OCI-LY3 (cell line): ENCODE results near the gene CNOT10.
"Not testable (repeated sequence)": the region's sequence is repeated elsewhere in the genome, so short reads cannot be mapped to it uniquely, and the experiment has no call there.

Experiments
- H2AFZ ChIP-seq: fragments of 200-600, 300-600 bp; shearing (Covaris generic); 2 replicates; pipeline ENCODE4 v1.6.0; 2014; ENCODE audit warnings: antibody characterized with exemption, low read depth, low read length
- H3K27ac ChIP-seq: fragments of 200-600, 300-600 bp; sonication (generic); 2 replicates; pipeline ENCODE4 v1.5.1; 2014; ENCODE audit warnings: mild to moderate bottlenecking, low read length, moderate library complexity, mixed read lengths
- H3K27me3 ChIP-seq: fragments of 200-600, 300-600 bp; sonication (generic); 2 replicates; pipeline ENCODE4 v1.6.1; 2014; ENCODE audit warnings: low read depth, low read length, mixed read lengths
- H3K36me3 ChIP-seq: fragments of 200-600, 300-600 bp; sonication (generic); replicated peaks from 2 replicates; pipeline ENCODE3; 2014; ENCODE audit warnings: low read depth, low read length, mixed read lengths
- H3K4me1 ChIP-seq: fragments of 300-600, 200-600 bp; sonication (generic); 2 replicates; pipeline ENCODE4 v1.6.1; 2014; ENCODE audit warnings: low read length, mixed read lengths
- H3K4me2 ChIP-seq: fragments of 200-600, 300-600 bp; sonication (generic); 2 replicates; pipeline ENCODE4 v1.6.1; 2014; ENCODE audit warnings: low read length, mixed read lengths
- H3K4me3 ChIP-seq: fragments of 300-600, 200-600 bp; sonication (generic); 2 replicates; pipeline ENCODE4 v1.5.1; 2014; ENCODE audit warnings: antibody characterized with exemption, mild to moderate bottlenecking, low read length, moderate library complexity
- H3K79me2 ChIP-seq: fragments of 300-600, 200-600 bp; shearing (Covaris generic); 2 replicates; pipeline ENCODE4 v1.6.1; 2014; ENCODE audit warnings: mild to moderate bottlenecking, low read length, mixed read lengths
- H3K9ac ChIP-seq: fragments of 300-600, 200-600 bp; shearing (Covaris generic); 2 replicates; pipeline ENCODE4 v1.6.0; 2014; ENCODE audit warnings: mild to moderate bottlenecking, low read length, moderate library complexity
- H3K9me3 ChIP-seq: fragments of 200-600, 300-600 bp; shearing (Covaris generic); 2 replicates; pipeline ENCODE4 v1.6.1; 2014; ENCODE audit warnings: low read length, mixed read lengths; ENCODE audit not compliant: insufficient read depth
- H4K20me1 ChIP-seq: fragments of 200-600, 300-600 bp; sonication (generic); 2 replicates; pipeline ENCODE4 v1.6.1; 2016; ENCODE audit warnings: low read length, mixed read lengths; ENCODE audit not compliant: insufficient read depth
- CTCF ChIP-seq: fragments of 200-600, 300-600 bp; sonication (generic); IDR thresholded peaks from 2 replicates; pipeline ENCODE4 v1.5.1; 2014; ENCODE audit warnings: antibody characterized with exemption, low read length, low read depth
- EZH2phosphoT487 ChIP-seq: fragments of 200-600 bp; shearing (Covaris generic); IDR thresholded peaks from 2 replicates; pipeline ENCODE4 v1.6.1; 2018; ENCODE audit warnings: antibody characterized with exemption, mixed run types, low read depth

CNOT10 gene

DNA sequence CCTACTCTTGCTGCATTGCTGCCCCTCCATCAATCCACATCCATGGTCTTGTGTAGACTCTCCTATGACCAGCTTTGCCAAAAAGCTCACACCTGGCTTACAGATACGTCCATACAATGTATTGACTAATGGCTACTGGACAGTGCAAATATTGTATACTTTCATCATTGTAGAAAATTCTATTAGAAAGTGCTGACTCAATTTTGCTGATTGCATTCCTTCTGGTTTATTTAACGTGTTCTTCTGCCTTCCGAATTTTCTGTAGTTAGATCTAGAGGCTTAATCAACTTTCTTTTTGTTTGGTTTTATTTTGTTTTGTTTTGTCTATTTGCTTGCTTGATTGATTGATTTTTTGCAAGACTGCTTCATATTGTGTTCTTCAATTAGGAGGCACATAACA, 29.8 kb upstream of the CNOT10 start:
- no peak for TF ChIP-seq EZH2phosphoT487
- no peak for TF ChIP-seq CTCF
- no peak overlapping the region for H3K4me3 ChIP-seq
- no peaks in the 10 kb centered on the region for H3K79me2 ChIP-seq
- no peak overlapping the region for H3K27ac ChIP-seq
- H3K4me2 ChIP-seq = no peak overlapping the region
- peaks cover 4% of the 10 kb centered on the region for H3K4me1 ChIP-seq
- H3K9me3 ChIP-seq = no peaks in the 10 kb centered on the region
- no peak overlapping the region for H3K9ac ChIP-seq
- no peak overlapping the region for H2AFZ ChIP-seq
- H3K36me3 ChIP-seq = no peaks in the 10 kb centered on the region
- H4K20me1 ChIP-seq = no peaks in the 10 kb centered on the region
- peaks cover 16% of the 10 kb centered on the region; the same call in 1 of the 2 replicates for H3K27me3 ChIP-seq

- no peak for TF ChIP-seq EZH2phosphoT487
- no peak for TF ChIP-seq CTCF
- H3K4me3 ChIP-seq = no peak overlapping the region
- H3K79me2 ChIP-seq = no peaks in the 10 kb centered on the region
- no peak overlapping the region for H3K9ac ChIP-seq
- H3K4me2 ChIP-seq = no peak overlapping the region
- peaks cover 16% of the 10 kb centered on the region; the same call in 1 of the 2 replicates for H3K27me3 ChIP-seq
- H4K20me1 ChIP-seq = no peaks in the 10 kb centered on the region
- no peaks in the 10 kb centered on the region for H3K9me3 ChIP-seq
- H3K27ac ChIP-seq = no peak overlapping the region
- no peak overlapping the region for H2AFZ ChIP-seq
- peaks cover 4% of the 10 kb centered on the region for H3K4me1 ChIP-seq
- no peaks in the 10 kb centered on the region for H3K36me3 ChIP-seq
Observed at GRCh38 chr3:32660634-32661033, 24.4 kb upstream of the CNOT10 start.

- H3K4me1 ChIP-seq = peaks cover 4% of the 10 kb centered on the region
- H3K27me3 ChIP-seq = peaks cover 17% of the 10 kb centered on the region
- no peaks in the 10 kb centered on the region for H3K36me3 ChIP-seq
- no peak for TF ChIP-seq CTCF
- TF ChIP-seq EZH2phosphoT487 = no peak
- H3K9ac ChIP-seq = no peak overlapping the region
- H3K27ac ChIP-seq = no peak overlapping the region
- H3K4me3 ChIP-seq = no peak overlapping the region
- H3K9me3 ChIP-seq = no peaks in the 10 kb centered on the region
- no peaks in the 10 kb centered on the region for H4K20me1 ChIP-seq
- no peak overlapping the region for H2AFZ ChIP-seq
- H3K4me2 ChIP-seq = no peak overlapping the region
- H3K79me2 ChIP-seq = no peaks in the 10 kb centered on the region
Observed at GRCh38 chr3:32662647-32663046, 22.3 kb upstream of the CNOT10 start.

- TF ChIP-seq CTCF = peak; percentile 53
- not testable (repeated sequence) for H3K36me3 ChIP-seq, H3K27ac ChIP-seq
Observed at GRCh38 chr3:32664630-32665075, 20.3 kb upstream of the CNOT10 start.

More at GRCh38 chr3:32664630-32665075, 20.3 kb upstream of the CNOT10 start:
- not testable (repeated sequence) for H3K4me1 ChIP-seq, H2AFZ ChIP-seq, H3K9me3 ChIP-seq, H3K4me2 ChIP-seq, H3K4me3 ChIP-seq, H3K9ac ChIP-seq, H3K79me2 ChIP-seq, H4K20me1 ChIP-seq
- H3K27me3 ChIP-seq = peaks cover 20% of the 10 kb centered on the region
